Adrenal gland (tissue), 12 donors: Measurements from ENCODE around the gene PRKCE. TPM values are rescaled to one million over a fixed set of nuclear protein-coding genes. Genes with fewer than 3 reads are reported as not detected.

Source experiments
- DNase-seq, 7 donors: peaks; one replicate each; pipeline ENCODE4 v3.0.0-alpha.2; 2019 to 2020
- H3K27ac ChIP-seq, 5 donors: fragments of 200-600 bp; sonication (generic) in 4 of 5; 1 replicate in 3 of 5; 2 replicates in 2 of 5; pipeline versions ENCODE4 v1.5.1 to v1.8.0; 2016 to 2020; ENCODE audit warnings: mild to moderate bottlenecking in 1 of 5
- H3K27me3 ChIP-seq: fragments of 200-600 bp; 2 replicates; pipeline ENCODE4 v1.8.0; 2021
- H3K36me3 ChIP-seq, 2 donors: fragments of 200-600 bp; replicated peaks in 1 of 2; 1 replicate in 1 of 2; 2 replicates in 1 of 2; pipeline versions ENCODE4 v1.5.1 to v1.8.0; 2018 to 2022
- H3K4me1 ChIP-seq, 2 donors: fragments of 200-600 bp; replicated peaks in 1 of 2; 1 replicate in 1 of 2; 2 replicates in 1 of 2; pipeline versions ENCODE4 v1.5.1 to v1.8.0; 2018 to 2021
- H3K4me3 ChIP-seq, 4 donors: fragments of 200-600 bp; sonication (generic) in 3 of 4; one replicate each; pipeline ENCODE4 v1.5.1; 2016 to 2018
- H3K9me3 ChIP-seq, 3 donors: fragments of 200-600 bp; sonication (generic) in 1 of 3; replicated peaks in 1 of 3; 1 replicate in 2 of 3; 2 replicates in 1 of 3; pipeline versions ENCODE4 v1.5.1 to v1.8.0; 2016 to 2021
- POLR2A ChIP-seq, 2 donors: fragments of 450-650 bp; IDR thresholded peaks; one replicate each; pipeline ENCODE4 v1.6.1; 2017; ENCODE audit warnings: antibody characterized with exemption in 2 of 2, mild to moderate bottlenecking in 2 of 2, moderate library complexity in 1 of 2
- WGBS, 4 donors: extraction: QIAGEN DNeasy Blood & Tissue Kit in 2 of 4; methylation state at CpG; one replicate each; pipeline versions ENCODE4 v1.1.5 to v1.1.7; 2013 to 2017; 5-methylcytosine and 5-hydroxymethylcytosine counted together
- intact Hi-C, 2 donors: fragments of 100-400 bp; cut with DNase I; formaldehyde crosslinking; loops; one replicate each; pipeline versions ENCODE4 v1.14.1 to v1.15.0; 2022 to 2023
- polyA plus RNA-seq, 3 donors: library from polyadenylated mRNA; stranded (reverse); fragments of 200-250 nt in 2 of 3; fragments of 350-450 nt in 1 of 3; fragmentation: Illumina TruSeq in 1 of 3; extraction: RNeasy Lipid Tissue Mini Kit (QIAGEN cat#74804) in 1 of 3; gene quantifications; one replicate each; pipeline ENCODE4 v1.2.3, GENCODE V29; 2013 to 2014
- total RNA-seq, 9 donors: library from RNA; depleted of rRNA in 4 of 9; stranded (reverse); fragments of >200 nt in 4 of 9; fragments of 120-200 nt in 1 of 9; fragmentation: NEBNext Ultra II Directional in 1 of 9; extraction: Animal tissue kit (Norgen Biotek cat#: 25700) in 1 of 9; gene quantifications; one replicate each; pipeline versions ENCODE4 v1.1.0 to v1.2.4, GENCODE V29; 2013 to 2023
- TF ChIP-seq, protein P1 (sequence below), 6 experiments: fragments of 450-650 bp in 4 of 6; fragments of 200-600 bp in 2 of 6; sonication (generic) in 1 of 6; IDR thresholded peaks; 1 replicate in 5 of 6; 2 replicates in 1 of 6; pipeline versions ENCODE4 v1.5.1 to v1.8.0; 2016 to 2021; ENCODE audit warnings: antibody characterized with exemption in 6 of 6, mild to moderate bottlenecking in 2 of 6, moderate library complexity in 1 of 6
- donor health status: healthy with polysubstance abuse.
- donor health status: Bipolar disorder and iron deficiency.
- donor health status: DM: yes; HTN: yes; CAD: no.
- donor health status: DM: no; HTN: no; CAD: no.
- donor health status: DM: no; HTN: no; CAD: no.
- donor health status: DM: yes; HTN: yes; CAD: no.

PRKCE gene
- total and polyA plus RNA-seq, 12 donors = 1.9 to 19.2 (median 8.0) TPM

DNA sequence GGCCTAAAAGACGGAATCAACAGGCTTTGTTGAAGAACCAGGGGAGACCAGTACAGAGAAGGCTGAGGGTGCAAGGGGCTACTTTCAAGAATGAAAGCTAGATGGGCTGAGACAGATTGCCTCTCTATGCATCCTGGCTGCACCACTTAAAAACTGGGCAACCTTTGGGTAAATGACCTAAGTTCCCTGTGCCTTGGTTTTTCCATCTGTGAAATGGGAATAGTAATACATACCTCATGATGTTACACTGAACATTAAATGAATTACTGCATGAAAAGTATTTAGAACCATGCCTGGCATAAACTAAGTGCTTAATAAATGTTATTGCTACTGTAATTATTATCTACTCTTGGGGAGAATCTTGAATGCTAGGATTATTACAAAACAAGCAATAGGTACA lies 106.5 kb downstream of the PRKCE start:
- no peak overlapping the region for H3K27ac ChIP-seq
- intact Hi-C loops = no loop called here
- H3K9me3 ChIP-seq = no peaks in the 10 kb centered on the region
- H3K36me3 ChIP-seq = no peaks in the 10 kb centered on the region
- H3K4me3 ChIP-seq = no peak overlapping the region
- DNase-seq = no peak
- 89 to 100% (median 96%) methylated on average over 1 of the region's 1 CpG for WGBS, 4 donors
- TF ChIP-seq, protein P1, sequence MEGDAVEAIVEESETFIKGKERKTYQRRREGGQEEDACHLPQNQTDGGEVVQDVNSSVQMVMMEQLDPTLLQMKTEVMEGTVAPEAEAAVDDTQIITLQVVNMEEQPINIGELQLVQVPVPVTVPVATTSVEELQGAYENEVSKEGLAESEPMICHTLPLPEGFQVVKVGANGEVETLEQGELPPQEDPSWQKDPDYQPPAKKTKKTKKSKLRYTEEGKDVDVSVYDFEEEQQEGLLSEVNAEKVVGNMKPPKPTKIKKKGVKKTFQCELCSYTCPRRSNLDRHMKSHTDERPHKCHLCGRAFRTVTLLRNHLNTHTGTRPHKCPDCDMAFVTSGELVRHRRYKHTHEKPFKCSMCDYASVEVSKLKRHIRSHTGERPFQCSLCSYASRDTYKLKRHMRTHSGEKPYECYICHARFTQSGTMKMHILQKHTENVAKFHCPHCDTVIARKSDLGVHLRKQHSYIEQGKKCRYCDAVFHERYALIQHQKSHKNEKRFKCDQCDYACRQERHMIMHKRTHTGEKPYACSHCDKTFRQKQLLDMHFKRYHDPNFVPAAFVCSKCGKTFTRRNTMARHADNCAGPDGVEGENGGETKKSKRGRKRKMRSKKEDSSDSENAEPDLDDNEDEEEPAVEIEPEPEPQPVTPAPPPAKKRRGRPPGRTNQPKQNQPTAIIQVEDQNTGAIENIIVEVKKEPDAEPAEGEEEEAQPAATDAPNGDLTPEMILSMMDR (IDR thresholded peaks at IDR 0.05) = no peak
- TF ChIP-seq POLR2A (IDR thresholded peaks at IDR 0.05) = no peak
- H3K4me1 ChIP-seq = no peaks in the 10 kb centered on the region
- no peaks in the 10 kb centered on the region for H3K27me3 ChIP-seq

DNA sequence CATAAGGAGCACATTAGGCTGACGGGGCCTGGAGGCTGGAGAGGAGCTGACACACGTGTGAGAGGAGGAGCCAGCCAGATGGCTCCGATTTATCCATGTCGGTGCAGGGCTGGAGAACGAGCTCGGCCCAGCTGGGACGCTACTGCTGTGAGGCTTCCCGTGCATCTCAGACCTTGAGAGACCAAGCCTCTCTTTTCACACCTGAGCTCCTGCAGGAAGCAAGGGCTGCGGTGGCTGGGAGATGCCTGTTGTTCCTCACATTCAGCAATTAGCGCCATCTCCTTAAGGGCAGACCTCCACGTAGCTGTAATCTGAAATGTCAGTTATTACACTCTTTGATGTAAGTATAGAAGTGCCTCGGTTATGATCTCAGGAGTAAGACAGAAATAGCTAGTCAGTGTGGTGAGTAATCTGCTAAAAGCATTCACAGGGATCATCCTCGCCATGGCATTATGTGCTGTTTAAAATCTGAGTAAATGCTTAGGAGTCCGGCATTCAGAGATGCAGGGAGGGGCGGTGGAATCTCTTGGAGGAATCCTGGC lies 107.9 kb downstream of the PRKCE start:
- 57 to 76% (median 66%) methylated on average over 12 to 15 of the region's 15 CpGs for whole genome bisulfite sequencing, 4 donors
- no peak overlapping the region for H3K4me3 ChIP-seq
- H3K4me1 ChIP-seq = no peaks in the 10 kb centered on the region

DNA sequence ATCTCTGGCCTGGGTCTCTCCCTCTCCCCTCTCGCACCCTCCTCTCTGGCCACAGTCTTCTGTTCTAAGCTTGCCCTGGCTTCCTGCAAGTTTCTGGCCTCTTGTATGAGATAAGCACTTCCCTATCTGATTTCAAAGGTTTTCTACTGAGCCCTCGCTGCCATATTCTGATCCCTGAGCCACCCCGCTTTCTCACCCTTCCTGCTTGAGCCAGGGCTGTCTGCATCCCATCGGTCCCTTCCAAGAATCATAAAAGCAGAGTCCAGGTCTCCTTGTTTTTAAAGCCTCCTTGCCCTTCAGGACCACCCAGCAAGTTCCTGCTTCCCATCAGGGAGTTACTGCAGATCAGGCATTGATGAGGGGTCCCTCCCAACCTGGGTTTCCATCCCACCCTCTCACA lies 110.2 kb downstream of the PRKCE start:
- intact Hi-C loops = no loop called here
- DNase-seq = no peak
- H3K36me3 ChIP-seq = no peaks in the 10 kb centered on the region
- TF ChIP-seq POLR2A (IDR thresholded peaks at IDR 0.05) = no peak
- TF ChIP-seq, protein P1 (IDR thresholded peaks at IDR 0.05) = no peak
- no peak overlapping the region for H3K4me3 ChIP-seq
- H3K27ac ChIP-seq = no peak overlapping the region
- WGBS, 4 donors = 85 to 88% (median 86%) methylated on average over 4 of the region's 4 CpGs
- no peaks in the 10 kb centered on the region for H3K9me3 ChIP-seq
- H3K27me3 ChIP-seq = no peaks in the 10 kb centered on the region
- peaks cover 0 to 15% of the 10 kb centered on the region in 2 donors for H3K4me1 ChIP-seq

More for the DNA sequence above, 107.9 kb downstream of the PRKCE start:
- intact Hi-C loops = no loop called here
- peak overlapping the region in 1 of 5 donors; percentile 26 for H3K27ac ChIP-seq
- no peak for TF ChIP-seq POLR2A (IDR thresholded peaks at IDR 0.05)
- TF ChIP-seq, protein P1 (IDR thresholded peaks at IDR 0.05) = no peak
- H3K9me3 ChIP-seq = no peaks in the 10 kb centered on the region
- DNase-seq = peak in 1 of 7 donors; percentile 69
- H3K36me3 ChIP-seq = no peaks in the 10 kb centered on the region
- H3K27me3 ChIP-seq = no peaks in the 10 kb centered on the region

DNA sequence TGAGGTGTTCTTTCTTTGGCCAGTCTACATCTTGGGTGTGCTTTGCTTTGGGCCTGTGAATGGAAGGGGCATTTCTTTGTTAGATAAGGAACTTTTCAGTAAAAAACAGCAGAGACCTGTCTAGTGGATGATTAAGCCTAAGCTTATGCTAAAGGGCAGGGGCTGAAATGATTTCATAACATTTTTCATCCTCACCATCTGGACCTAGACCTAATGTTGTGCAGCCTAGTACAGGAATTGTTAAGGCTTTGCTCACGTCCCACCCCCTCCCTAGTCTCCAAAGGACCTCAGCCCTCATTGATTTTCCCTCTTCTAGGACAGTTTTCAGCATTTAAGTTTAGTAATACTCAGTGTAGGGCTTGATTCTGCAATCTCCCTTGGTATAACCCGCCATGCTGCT lies 111.8 kb downstream of the PRKCE start:
- Histone ChIP-seq H3K4me1 (peaks cover 0 to 15% of the 10 kb centered on the region in 2 donors), H3K36me3 (no peaks in the 10 kb centered on the region), H3K27me3 (no peaks in the 10 kb centered on the region), H3K9me3 (no peaks in the 10 kb centered on the region), H3K4me3 (no peak overlapping the region), H3K27ac (no peak overlapping the region)
- intact Hi-C loops = no loop called here
- TF ChIP-seq POLR2A (IDR thresholded peaks at IDR 0.05) = no peak
- TF ChIP-seq, protein P1 (IDR thresholded peaks at IDR 0.05) = no peak
- DNase-seq = no peak
- 89 to 95% (median 93%) methylated on average over 2 of the region's 2 CpGs for WGBS, 4 donors
